Adrenal gland (tissue), 12 donors: Measurements from ENCODE around the gene TTLL11. TPM values are rescaled to one million over a fixed set of nuclear protein-coding genes. Genes with fewer than 3 reads are reported as not detected.
A peak's percentile ranks its signal among the peaks of the same experiment; 100 is the strongest.

Experiments
- DNase-seq, 7 donors: peaks; one replicate each; pipeline ENCODE4 v3.0.0-alpha.2; 2019 to 2020
- H3K27ac ChIP-seq, 5 donors: fragments of 200-600 bp; sonication (generic) in 4 of 5; 1 replicate in 3 of 5; 2 replicates in 2 of 5; pipeline versions ENCODE4 v1.5.1 to v1.8.0; 2016 to 2020; ENCODE audit warnings: mild to moderate bottlenecking in 1 of 5
- H3K27me3 ChIP-seq: fragments of 200-600 bp; 2 replicates; pipeline ENCODE4 v1.8.0; 2021
- H3K36me3 ChIP-seq, 2 donors: fragments of 200-600 bp; replicated peaks in 1 of 2; 1 replicate in 1 of 2; 2 replicates in 1 of 2; pipeline versions ENCODE4 v1.5.1 to v1.8.0; 2018 to 2022
- H3K4me1 ChIP-seq, 2 donors: fragments of 200-600 bp; replicated peaks in 1 of 2; 1 replicate in 1 of 2; 2 replicates in 1 of 2; pipeline versions ENCODE4 v1.5.1 to v1.8.0; 2018 to 2021
- H3K4me3 ChIP-seq, 4 donors: fragments of 200-600 bp; sonication (generic) in 3 of 4; one replicate each; pipeline ENCODE4 v1.5.1; 2016 to 2018
- H3K9me3 ChIP-seq, 3 donors: fragments of 200-600 bp; sonication (generic) in 1 of 3; replicated peaks in 1 of 3; 1 replicate in 2 of 3; 2 replicates in 1 of 3; pipeline versions ENCODE4 v1.5.1 to v1.8.0; 2016 to 2021
- POLR2A ChIP-seq, 2 donors: fragments of 450-650 bp; IDR thresholded peaks; one replicate each; pipeline ENCODE4 v1.6.1; 2017; ENCODE audit warnings: antibody characterized with exemption in 2 of 2, mild to moderate bottlenecking in 2 of 2, moderate library complexity in 1 of 2
- WGBS, 4 donors: extraction: QIAGEN DNeasy Blood & Tissue Kit in 2 of 4; methylation state at CpG; one replicate each; pipeline versions ENCODE4 v1.1.5 to v1.1.7; 2013 to 2017; 5-methylcytosine and 5-hydroxymethylcytosine counted together
- intact Hi-C, 2 donors: fragments of 100-400 bp; cut with DNase I; formaldehyde crosslinking; loops; one replicate each; pipeline versions ENCODE4 v1.14.1 to v1.15.0; 2022 to 2023
- polyA plus RNA-seq, 3 donors: library from polyadenylated mRNA; stranded (reverse); fragments of 200-250 nt in 2 of 3; fragments of 350-450 nt in 1 of 3; fragmentation: Illumina TruSeq in 1 of 3; extraction: RNeasy Lipid Tissue Mini Kit (QIAGEN cat#74804) in 1 of 3; gene quantifications; one replicate each; pipeline ENCODE4 v1.2.3, GENCODE V29; 2013 to 2014
- total RNA-seq, 9 donors: library from RNA; depleted of rRNA in 4 of 9; stranded (reverse); fragments of >200 nt in 4 of 9; fragments of 120-200 nt in 1 of 9; fragmentation: NEBNext Ultra II Directional in 1 of 9; extraction: Animal tissue kit (Norgen Biotek cat#: 25700) in 1 of 9; gene quantifications; one replicate each; pipeline versions ENCODE4 v1.1.0 to v1.2.4, GENCODE V29; 2013 to 2023
- TF ChIP-seq, protein P1 (sequence below), 6 experiments: fragments of 450-650 bp in 4 of 6; fragments of 200-600 bp in 2 of 6; sonication (generic) in 1 of 6; IDR thresholded peaks; 1 replicate in 5 of 6; 2 replicates in 1 of 6; pipeline versions ENCODE4 v1.5.1 to v1.8.0; 2016 to 2021; ENCODE audit warnings: antibody characterized with exemption in 6 of 6, mild to moderate bottlenecking in 2 of 6, moderate library complexity in 1 of 6
- donor health status: healthy with polysubstance abuse.
- donor health status: Bipolar disorder and iron deficiency.
- donor health status: DM: yes; HTN: yes; CAD: no.
- donor health status: DM: no; HTN: no; CAD: no.
- donor health status: DM: no; HTN: no; CAD: no.
- donor health status: DM: yes; HTN: yes; CAD: no.

The TTLL11 gene
- total and polyA plus RNA-seq, 12 donors: 4.8 to 30.9 (median 13.7) TPM

DNA sequence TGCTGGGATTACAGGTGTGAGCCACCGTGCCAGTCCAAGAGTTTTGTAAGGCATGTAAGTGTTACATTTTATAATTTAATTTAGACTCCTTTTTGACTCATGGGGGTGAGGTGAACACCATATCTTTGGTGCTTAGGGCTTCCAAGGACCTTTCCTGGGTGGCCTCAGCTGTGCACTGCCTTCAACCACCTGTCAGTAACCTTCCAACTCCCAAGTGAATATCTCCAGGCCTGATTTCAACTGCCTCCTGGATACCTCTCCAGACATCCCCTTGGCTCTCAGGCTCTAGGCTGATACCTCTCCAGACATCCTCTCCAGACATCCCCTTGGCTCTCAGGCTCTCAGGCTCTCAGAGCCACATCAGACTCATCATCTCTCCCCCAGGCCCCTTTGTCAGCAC lies 30.9 kb upstream of the TTLL11 start:
- peaks cover 11% of the 10 kb centered on the region for H3K27me3 ChIP-seq
- no peaks in the 10 kb centered on the region for H3K36me3 ChIP-seq
- no peak overlapping the region for H3K4me3 ChIP-seq
- H3K27ac ChIP-seq: no peak overlapping the region
- H3K4me1 ChIP-seq: peaks cover 0 to 17% of the 10 kb centered on the region in 2 donors
- intact Hi-C loops: loop anchor here (2.0 to 10.0 kb wide), 4 partner anchors 227 to 681 kb away; partner anchors contain the start of gene OR1K1 (in 1 of the 2)
- DNase-seq: no peak
- TF ChIP-seq, protein P1, sequence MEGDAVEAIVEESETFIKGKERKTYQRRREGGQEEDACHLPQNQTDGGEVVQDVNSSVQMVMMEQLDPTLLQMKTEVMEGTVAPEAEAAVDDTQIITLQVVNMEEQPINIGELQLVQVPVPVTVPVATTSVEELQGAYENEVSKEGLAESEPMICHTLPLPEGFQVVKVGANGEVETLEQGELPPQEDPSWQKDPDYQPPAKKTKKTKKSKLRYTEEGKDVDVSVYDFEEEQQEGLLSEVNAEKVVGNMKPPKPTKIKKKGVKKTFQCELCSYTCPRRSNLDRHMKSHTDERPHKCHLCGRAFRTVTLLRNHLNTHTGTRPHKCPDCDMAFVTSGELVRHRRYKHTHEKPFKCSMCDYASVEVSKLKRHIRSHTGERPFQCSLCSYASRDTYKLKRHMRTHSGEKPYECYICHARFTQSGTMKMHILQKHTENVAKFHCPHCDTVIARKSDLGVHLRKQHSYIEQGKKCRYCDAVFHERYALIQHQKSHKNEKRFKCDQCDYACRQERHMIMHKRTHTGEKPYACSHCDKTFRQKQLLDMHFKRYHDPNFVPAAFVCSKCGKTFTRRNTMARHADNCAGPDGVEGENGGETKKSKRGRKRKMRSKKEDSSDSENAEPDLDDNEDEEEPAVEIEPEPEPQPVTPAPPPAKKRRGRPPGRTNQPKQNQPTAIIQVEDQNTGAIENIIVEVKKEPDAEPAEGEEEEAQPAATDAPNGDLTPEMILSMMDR (IDR thresholded peaks at IDR 0.05): no peak
- TF ChIP-seq POLR2A (IDR thresholded peaks at IDR 0.05): no peak
- H3K9me3 ChIP-seq: no peaks in the 10 kb centered on the region
- WGBS, 4 donors: 71 to 93% (median 84%) methylated on average over 1 of the region's 1 CpG

DNA sequence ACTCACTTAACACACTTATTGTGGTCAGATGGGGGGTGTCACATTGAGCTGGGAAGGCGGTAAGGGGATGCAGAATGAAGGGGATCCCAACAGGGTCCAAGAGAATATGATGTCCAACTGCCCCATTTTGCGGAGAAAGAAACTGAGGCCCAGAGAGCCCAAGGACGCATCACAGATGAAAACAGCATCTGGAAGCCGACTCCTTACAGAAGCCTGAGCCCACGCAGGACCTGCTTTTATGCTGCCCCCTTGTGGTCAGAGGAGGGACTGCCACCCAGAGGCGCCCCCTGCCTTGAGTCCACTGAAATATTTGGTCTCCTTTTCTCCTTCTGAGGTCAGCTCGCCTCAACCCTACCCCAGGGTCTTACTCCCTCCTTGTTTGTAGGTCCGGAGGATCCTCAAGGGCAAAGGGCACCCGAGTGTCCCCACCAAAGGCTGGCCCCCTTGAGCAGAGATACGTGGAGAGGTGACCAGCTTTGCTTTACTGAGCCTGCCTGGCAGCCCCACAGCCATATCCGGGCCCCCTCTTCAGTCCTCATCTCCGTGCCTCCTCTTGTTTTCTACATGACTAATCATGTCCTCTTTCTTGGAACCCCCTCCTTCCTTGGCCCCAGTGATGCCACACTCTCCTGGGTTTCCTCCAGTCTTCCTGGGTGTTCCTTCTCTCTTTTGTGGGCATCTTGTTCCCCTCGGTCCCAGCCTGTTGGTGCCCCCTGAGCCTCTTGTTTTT lies 30.0 kb upstream of the TTLL11 start:
- H3K4me1 ChIP-seq: peaks cover 0 to 17% of the 10 kb centered on the region in 2 donors
- peak; percentile 70 to 91 (median 81) for DNase-seq
- H3K4me3 ChIP-seq: no peak overlapping the region
- intact Hi-C loops: loop anchor here (2.0 to 10.0 kb wide), 4 partner anchors 24 to 682 kb away; partner anchors contain the start of gene OR1K1 (in 1 of the 2)
- 22 to 30% (median 26%) methylated on average over 12 to 13 of the region's 13 CpGs for WGBS, 4 donors
- peaks cover 11% of the 10 kb centered on the region for H3K27me3 ChIP-seq
- TF ChIP-seq POLR2A (IDR thresholded peaks at IDR 0.05): no peak
- TF ChIP-seq, protein P1 (IDR thresholded peaks at IDR 0.05): peak; percentile 97 to 98 (median 98)
- no peaks in the 10 kb centered on the region for H3K36me3 ChIP-seq
- H3K9me3 ChIP-seq: no peaks in the 10 kb centered on the region
- no peak overlapping the region for H3K27ac ChIP-seq

DNA sequence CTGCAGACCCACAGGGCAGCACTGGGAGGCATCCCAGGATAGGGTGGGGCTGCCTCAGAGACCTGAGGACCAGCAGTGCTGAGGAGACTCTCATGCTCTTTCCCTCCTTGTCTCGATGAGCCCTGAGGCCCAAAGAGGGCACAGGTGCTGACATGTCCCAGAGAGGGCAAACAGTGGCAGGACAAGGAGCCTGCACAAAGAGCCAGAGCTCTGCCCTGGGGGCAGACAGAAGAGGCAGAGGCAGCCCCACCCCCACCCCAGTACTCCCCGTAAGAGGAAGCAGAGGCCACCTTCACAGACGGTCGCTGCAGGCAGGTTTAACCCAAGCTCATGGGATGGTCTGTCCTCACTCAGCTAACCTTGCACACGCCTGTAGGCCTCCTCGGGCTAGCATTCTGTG lies 29.4 kb upstream of the TTLL11 start:
- no peaks in the 10 kb centered on the region for H3K9me3 ChIP-seq
- H3K36me3 ChIP-seq: no peaks in the 10 kb centered on the region
- 7 to 63% (median 39%) methylated on average over 2 to 6 of the region's 6 CpGs for WGBS, 4 donors
- DNase-seq: no peak
- peaks cover 0 to 17% of the 10 kb centered on the region in 2 donors for H3K4me1 ChIP-seq
- TF ChIP-seq, protein P1 (IDR thresholded peaks at IDR 0.05): no peak
- no peak for TF ChIP-seq POLR2A (IDR thresholded peaks at IDR 0.05)
- peaks cover 11% of the 10 kb centered on the region for H3K27me3 ChIP-seq
- H3K4me3 ChIP-seq: no peak overlapping the region
- no peak overlapping the region for H3K27ac ChIP-seq
- intact Hi-C loops: loop anchor here (2.0 to 10.0 kb wide), 4 partner anchors 24 to 682 kb away; partner anchors contain the start of gene OR1K1 (in 1 of the 2)

DNA sequence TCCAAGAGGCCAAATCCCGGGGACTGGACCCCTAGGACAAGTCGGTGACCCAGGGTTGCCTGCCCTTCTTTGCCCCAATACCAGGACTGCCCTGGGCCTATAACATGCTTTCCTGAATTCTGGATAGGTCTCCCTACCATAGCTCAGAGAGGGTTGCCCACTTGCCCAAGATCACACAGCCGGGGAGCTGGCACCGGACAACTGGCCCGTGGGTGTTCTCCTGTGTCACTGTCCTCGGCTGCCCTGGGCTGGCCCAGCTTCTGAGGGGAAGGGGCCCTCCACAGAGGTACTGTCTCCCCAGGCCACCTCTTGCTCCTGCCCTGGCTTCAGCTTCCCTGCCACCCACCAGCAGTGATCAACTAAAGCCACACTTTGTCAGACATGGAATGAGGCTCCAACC lies 28.8 kb upstream of the TTLL11 start:
- Histone ChIP-seq H3K4me3 (no peak overlapping the region), H3K27me3 (peaks cover 10% of the 10 kb centered on the region), H3K27ac (no peak overlapping the region), H3K9me3 (no peaks in the 10 kb centered on the region), H3K4me1 (peaks cover 0 to 19% of the 10 kb centered on the region in 2 donors), H3K36me3 (no peaks in the 10 kb centered on the region)
- WGBS, 4 donors: 83 to 97% (median 92%) methylated on average over 5 to 6 of the region's 6 CpGs
- TF ChIP-seq, protein P1 (IDR thresholded peaks at IDR 0.05): no peak
- no peak for TF ChIP-seq POLR2A (IDR thresholded peaks at IDR 0.05)
- DNase-seq: no peak
- intact Hi-C loops: loop anchor here (2.0 to 10.0 kb wide), 4 partner anchors 23 to 683 kb away; partner anchors contain the start of gene OR1K1 (in 1 of the 2)
